Measurements from ENCODE around the gene NCBP2L.

DNA sequence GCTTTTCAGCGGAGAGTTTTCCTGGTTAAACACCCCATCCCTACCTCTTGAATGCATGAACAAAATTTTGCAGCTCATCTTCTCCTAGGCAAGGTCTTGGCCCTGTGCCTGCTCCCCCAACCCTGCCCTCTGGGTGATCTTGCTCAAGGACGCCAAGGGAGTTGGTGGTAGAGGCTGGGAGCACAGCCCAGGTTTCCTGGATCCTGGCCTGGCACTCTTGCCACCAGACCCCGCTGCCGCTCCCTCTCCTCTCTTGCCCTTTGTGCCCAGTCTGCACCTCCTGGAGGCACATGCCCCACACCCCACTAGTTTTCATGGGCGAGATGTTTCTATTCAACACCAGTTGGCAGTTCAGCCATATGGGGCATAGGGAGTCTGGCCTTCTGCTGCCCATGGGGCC lies 39.3 kb upstream of the NCBP2L start:
- TF ChIP-seq, protein P1, sequence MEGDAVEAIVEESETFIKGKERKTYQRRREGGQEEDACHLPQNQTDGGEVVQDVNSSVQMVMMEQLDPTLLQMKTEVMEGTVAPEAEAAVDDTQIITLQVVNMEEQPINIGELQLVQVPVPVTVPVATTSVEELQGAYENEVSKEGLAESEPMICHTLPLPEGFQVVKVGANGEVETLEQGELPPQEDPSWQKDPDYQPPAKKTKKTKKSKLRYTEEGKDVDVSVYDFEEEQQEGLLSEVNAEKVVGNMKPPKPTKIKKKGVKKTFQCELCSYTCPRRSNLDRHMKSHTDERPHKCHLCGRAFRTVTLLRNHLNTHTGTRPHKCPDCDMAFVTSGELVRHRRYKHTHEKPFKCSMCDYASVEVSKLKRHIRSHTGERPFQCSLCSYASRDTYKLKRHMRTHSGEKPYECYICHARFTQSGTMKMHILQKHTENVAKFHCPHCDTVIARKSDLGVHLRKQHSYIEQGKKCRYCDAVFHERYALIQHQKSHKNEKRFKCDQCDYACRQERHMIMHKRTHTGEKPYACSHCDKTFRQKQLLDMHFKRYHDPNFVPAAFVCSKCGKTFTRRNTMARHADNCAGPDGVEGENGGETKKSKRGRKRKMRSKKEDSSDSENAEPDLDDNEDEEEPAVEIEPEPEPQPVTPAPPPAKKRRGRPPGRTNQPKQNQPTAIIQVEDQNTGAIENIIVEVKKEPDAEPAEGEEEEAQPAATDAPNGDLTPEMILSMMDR (IDR thresholded peaks at IDR 0.05; ENCODE audit: insufficient read depth, low read length, poor library complexity, severe bottlenecking) = no peak
- TF ChIP-seq EZH2phosphoT487 (conservative IDR thresholded peaks at IDR 0.05; ENCODE audit: low read length) = no peak
